LNCAP (cell line): ENCODE measurements around the gene DLEC1.

Source experiments
- TF ChIP-seq, protein P1 (sequence below): fragments of 450-650 bp; IDR thresholded peaks from 2 replicates; pipeline ENCODE4 v1.5.1; 2017; ENCODE audit warnings: mild to moderate bottlenecking

The DLEC1 gene

DNA sequence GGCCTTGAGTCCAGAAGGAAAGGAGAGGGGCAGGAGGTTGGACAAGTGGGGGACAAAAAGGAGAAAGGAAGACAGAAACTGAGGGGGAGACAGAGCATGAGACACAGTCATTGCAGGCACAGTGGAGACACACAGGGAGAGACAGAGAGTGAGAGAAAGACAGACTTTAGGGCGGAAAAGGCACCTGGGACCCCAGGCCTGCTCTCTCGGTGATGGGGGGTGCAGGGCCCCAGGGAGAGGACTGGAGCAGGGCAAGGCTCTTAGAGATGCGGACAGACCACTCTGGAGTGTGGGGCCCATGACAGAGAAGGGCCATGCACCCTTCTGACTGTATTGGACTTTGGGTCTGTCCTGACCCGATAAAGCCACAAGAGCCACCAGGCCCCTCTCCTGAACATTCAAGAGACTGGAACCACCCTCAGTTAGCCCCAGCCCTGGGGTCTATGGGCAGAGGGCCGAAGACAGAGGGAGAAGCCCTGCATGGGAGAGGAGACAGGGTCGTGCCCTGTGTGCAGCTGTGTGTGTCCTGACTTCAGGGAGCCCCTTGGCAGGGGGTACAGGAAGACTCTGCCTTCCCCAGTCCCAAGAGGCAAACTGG lies 22.1 kb upstream of the DLEC1 start:
- TF ChIP-seq, protein P1, sequence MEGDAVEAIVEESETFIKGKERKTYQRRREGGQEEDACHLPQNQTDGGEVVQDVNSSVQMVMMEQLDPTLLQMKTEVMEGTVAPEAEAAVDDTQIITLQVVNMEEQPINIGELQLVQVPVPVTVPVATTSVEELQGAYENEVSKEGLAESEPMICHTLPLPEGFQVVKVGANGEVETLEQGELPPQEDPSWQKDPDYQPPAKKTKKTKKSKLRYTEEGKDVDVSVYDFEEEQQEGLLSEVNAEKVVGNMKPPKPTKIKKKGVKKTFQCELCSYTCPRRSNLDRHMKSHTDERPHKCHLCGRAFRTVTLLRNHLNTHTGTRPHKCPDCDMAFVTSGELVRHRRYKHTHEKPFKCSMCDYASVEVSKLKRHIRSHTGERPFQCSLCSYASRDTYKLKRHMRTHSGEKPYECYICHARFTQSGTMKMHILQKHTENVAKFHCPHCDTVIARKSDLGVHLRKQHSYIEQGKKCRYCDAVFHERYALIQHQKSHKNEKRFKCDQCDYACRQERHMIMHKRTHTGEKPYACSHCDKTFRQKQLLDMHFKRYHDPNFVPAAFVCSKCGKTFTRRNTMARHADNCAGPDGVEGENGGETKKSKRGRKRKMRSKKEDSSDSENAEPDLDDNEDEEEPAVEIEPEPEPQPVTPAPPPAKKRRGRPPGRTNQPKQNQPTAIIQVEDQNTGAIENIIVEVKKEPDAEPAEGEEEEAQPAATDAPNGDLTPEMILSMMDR: no peak

DNA sequence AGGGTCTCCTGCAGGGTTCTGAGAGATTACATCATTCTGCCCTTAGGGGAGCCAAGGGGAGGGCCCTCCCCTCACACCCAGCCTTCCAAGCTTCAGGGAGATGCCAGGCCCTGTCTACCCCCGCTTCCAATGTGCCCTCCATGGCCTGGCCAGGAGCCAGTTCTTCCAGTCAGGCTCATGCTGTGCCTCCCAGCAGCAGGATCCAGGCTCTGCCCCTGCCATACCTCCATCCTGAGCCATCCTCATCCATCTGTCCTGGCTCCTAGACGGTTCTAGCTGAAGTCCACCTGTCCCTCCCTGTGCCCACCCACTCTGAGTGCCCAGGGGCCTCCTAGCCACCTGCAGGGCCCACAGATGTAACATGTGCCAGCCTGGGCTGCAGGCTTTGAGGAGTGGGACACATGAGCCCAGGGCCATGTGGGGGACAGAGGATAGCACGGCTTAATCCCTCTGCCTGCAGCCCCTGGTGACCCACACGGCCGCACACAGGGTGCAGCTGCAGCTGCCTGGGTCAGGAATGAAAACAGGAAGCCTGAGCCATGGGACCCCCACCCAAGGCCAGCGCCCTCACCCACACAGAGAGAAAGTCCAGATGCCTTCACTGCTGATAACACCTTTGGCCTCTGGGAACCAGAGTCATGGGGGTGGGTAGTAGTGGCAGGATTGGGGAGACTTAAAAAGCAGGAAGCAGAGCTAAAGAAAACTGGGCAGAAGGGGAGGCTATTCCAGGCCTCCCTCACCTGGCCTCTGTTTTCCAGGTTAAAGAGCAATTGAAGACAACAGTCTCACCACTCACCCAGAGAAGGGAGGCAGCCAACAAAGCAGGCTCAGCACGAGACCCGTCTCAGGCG lies 21.3 kb upstream of the DLEC1 start:
- TF ChIP-seq, protein P1: no peak

DNA sequence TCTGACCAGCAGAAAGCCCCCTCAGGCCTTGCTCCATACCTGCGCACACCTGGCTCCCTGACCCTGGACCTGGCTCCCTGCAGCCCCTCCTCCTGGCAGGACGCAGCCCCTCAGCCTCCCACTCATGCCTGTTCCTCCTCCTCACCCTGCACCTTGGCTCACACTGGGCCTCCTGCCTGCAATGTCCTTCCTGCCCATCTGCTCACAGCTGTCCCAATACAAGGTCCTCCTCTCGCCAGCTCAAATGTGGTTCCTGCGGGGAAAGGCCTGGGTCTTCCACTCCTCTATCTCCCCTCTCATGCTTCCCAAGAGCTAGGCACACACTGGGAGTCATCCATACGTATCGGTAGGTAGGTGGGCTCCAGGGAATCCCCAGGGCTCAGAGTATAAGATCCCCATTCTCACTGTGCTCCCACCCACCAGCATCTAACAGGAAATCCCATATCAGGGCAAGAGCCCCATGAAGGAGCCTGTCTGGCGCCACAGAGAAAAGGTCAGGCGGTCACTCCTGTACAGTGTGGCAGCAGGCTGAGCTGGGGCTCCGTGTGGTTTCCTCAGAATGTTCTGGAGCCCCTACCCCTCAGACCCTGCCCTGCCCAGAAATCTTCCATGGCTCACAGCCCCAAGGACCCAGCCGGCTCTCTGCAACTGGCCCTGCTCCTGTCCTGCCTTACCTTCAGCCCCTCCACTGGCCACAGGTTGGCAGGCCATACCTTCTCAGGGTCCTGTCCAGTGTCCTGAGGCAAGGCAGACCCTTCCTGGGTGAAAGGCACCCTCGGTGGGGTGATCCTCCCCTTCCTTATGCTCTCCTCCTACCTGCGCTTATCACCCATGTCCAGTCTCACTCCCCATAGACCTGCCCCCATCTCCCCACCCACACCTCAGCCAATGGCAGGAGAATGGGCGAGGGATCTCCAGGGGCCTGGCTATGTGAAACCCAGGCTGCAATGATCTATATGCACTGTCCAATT lies 20.4 kb upstream of the DLEC1 start:
- TF ChIP-seq, protein P1: no peak

DNA sequence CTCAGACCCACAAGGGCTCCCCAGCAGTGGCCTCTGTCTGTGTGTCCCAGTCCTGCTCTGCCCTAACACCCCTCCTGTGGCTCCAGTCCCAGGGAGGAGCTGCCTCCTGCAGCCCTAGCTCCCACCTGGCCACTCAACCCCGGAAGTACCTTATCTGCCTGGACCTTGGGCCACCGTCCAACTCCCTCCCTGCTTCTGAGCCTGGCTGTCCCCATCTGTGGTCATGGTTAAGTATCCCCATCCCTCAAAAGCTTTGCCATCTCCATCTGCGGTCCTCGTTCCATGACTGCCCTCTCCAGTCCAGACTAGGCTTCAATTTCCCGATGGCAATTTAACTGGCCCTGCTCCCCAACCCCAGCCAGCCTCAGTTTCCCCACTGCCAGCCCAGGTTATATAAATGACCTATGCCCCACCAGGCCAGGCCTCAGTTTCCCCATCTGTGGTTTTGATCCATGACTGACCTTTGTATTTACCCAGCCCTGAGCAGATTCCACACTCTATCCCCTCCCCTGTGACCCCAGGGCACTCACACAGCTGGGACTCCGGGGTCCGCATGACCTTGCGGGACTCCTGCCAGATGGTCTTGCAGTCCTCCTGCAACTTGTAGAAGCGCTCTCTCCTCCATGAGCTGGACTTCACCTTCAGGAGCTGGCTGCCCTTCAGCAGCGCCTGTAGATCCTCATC lies 19.2 kb upstream of the DLEC1 start:
- TF ChIP-seq, protein P1: no peak

DNA sequence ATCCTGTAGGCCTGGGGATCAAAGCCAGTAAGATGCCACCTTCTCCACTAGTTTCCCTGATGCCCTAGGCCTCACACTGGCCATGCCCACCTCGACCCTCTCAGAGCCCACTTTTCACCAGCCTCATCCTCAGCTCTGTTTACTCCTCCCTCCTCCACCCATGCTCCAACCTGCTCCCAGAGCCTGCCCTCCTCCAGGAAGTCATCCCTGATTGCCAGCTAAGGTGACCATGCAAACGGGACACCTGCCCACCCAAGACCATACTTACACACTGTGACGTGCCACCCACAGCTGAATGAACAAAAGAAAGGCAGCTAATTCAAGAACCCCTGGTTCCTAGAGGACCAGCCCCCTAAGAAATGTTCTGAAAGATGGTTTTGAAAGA lies 18.7 kb upstream of the DLEC1 start:
- TF ChIP-seq, protein P1: no peak

DNA sequence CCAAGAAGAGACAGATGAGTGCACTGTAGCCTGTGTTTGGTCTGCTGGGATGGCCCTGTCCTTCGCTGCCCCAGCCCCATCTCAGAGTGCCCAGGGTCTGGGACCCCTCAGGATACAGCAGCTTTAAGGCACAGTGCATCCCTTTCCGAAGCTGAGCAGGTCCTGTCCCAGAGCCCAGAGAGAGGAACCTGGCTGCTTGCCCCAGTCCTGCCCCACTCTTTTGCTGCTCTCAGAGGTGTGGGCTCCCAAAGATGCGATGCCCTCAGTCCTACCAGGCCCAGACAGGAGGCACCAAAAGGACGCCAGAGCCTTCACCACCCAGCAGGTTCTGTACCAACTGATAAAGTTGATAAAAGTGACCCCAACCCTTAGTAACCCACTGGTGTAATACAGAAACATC lies 17.8 kb upstream of the DLEC1 start:
- TF ChIP-seq, protein P1: no peak

DNA sequence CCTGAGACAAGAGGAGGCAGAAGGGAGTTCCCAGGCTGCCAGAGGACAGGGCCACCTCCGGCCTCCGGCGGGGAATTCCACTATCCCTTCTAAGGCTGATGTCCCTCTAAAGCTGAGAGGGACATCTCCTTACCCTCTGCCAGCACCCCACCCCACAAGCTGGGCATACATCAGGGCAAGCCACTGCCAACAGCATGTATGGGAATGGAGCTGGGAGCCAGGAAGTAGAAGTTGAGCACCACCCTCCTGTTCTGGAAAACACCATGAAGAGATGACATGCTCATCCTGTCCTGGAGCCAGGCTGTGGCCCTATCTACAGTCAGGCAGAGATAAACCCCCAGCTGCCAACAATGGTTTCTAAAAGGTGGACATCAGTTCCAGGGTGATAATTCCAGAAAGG lies 16.7 kb upstream of the DLEC1 start:
- TF ChIP-seq, protein P1: no peak
